IMR-90 (cell line): Measurements from ENCODE around the gene SNED1. TPM values are rescaled to one million over a fixed set of nuclear protein-coding genes. Genes with fewer than 3 reads are reported as not detected.

Experiments
- ATAC-seq: fragments of 200-7000 bp; cut with Tn5 transposase; 2 replicates; pipeline ENCODE4 v1.9.1; 2020; ENCODE audit warnings: low read depth, mild to moderate bottlenecking, moderate library complexity
- BruUV-seq: library from RNA; stranded (reverse); fragments of 400-500 nt; replicated peaks from 2 replicates; lab custom pipeline; 2021; lab: Mats Ljungman, UMichigan
- CTCF ChIA-PET: fragments of 300-600 bp; formaldehyde crosslinking; extraction: SDS; loops from one replicate; lab custom pipeline; 2021; ENCODE audit warnings: antibody characterized with exemption; lab: Yijun Ruan, JAX
- POLR2A ChIA-PET: fragments of 300-600 bp; sonication (Branson Sonifier 250); formaldehyde crosslinking; loops from one replicate; lab custom pipeline; 2022; ENCODE audit warnings: antibody characterized with exemption; ENCODE audit not compliant: unreplicated experiment; lab: Charles Lee
- DNase-seq: peaks from one replicate; pipeline ENCODE4 v3.0.0; 2013
- H2AFZ ChIP-seq: replicated peaks from 2 replicates; pipeline ENCODE3; 2013; ENCODE audit warnings: low read length, mild to moderate bottlenecking; ENCODE audit not compliant: poor library complexity
- H2AK5ac ChIP-seq: 2 replicates; pipeline ENCODE4 v1.6.1; 2013; ENCODE audit warnings: low read depth, low read length, inconsistent platforms
- H2AK9ac ChIP-seq: replicated peaks from 2 replicates; pipeline ENCODE3; 2013; ENCODE audit warnings: mild to moderate bottlenecking, low read depth, low read length, moderate library complexity; ENCODE audit not compliant: poor library complexity
- H2BK120ac ChIP-seq: 2 replicates; pipeline ENCODE4 v1.6.1; 2013; ENCODE audit warnings: low read depth, low read length, inconsistent platforms
- H2BK15ac ChIP-seq: 3 replicates; pipeline ENCODE4 v1.6.1; 2013; ENCODE audit warnings: low read depth, low read length, inconsistent platforms
- H2BK20ac ChIP-seq: 2 replicates; pipeline ENCODE4 v1.6.1; 2013; ENCODE audit warnings: low read depth, mild to moderate bottlenecking, inconsistent platforms, low read length, moderate library complexity
- H2BK5ac ChIP-seq: 2 replicates; pipeline ENCODE4 v1.6.1; 2013; ENCODE audit warnings: mild to moderate bottlenecking, low read depth, low read length, inconsistent platforms; ENCODE audit not compliant: poor library complexity, severe bottlenecking
- H3K14ac ChIP-seq: replicated peaks from 2 replicates; pipeline ENCODE4 v1.6.1; 2013; ENCODE audit warnings: low read depth, low read length, inconsistent platforms
- H3K18ac ChIP-seq: 2 replicates; pipeline ENCODE4 v1.6.1; 2013; ENCODE audit warnings: low read depth, low read length, control low read depth
- H3K23ac ChIP-seq: 2 replicates; pipeline ENCODE4 v1.6.1; 2013; ENCODE audit warnings: low read depth, low read length, inconsistent platforms
- H3K27ac ChIP-seq: 2 replicates; pipeline ENCODE4 v1.5.1; 2013; ENCODE audit warnings: mild to moderate bottlenecking, control low read depth, low read length; ENCODE audit not compliant: insufficient read depth
- H3K27me3 ChIP-seq: 2 replicates; pipeline ENCODE4 v1.6.1; 2013; ENCODE audit warnings: low read length; ENCODE audit not compliant: control insufficient read depth, insufficient read depth
- H3K36me3 ChIP-seq: 2 replicates; pipeline ENCODE4 v1.6.1; 2013; ENCODE audit warnings: low read length, mixed read lengths; ENCODE audit not compliant: control insufficient read depth, insufficient read depth
- H3K4ac ChIP-seq: 2 replicates; pipeline ENCODE4 v1.6.1; 2013; ENCODE audit warnings: low read depth, low read length, inconsistent platforms
- H3K4me1 ChIP-seq: 2 replicates; pipeline ENCODE4 v1.6.1; 2013; ENCODE audit warnings: low read length, mixed read lengths; ENCODE audit not compliant: control insufficient read depth, insufficient read depth
- H3K4me2 ChIP-seq: 2 replicates; pipeline ENCODE4 v1.6.1; 2013; ENCODE audit warnings: low read depth, mild to moderate bottlenecking, control low read depth, low read length, moderate library complexity
- H3K4me3 ChIP-seq: 2 replicates; pipeline ENCODE4 v1.5.1; 2013; ENCODE audit warnings: low read depth, mild to moderate bottlenecking, control low read depth, low read length, moderate library complexity; ENCODE audit not compliant: insufficient read depth
- H3K56ac ChIP-seq: 2 replicates; pipeline ENCODE4 v1.6.1; 2013; ENCODE audit warnings: low read length, inconsistent platforms; ENCODE audit not compliant: insufficient read depth; ENCODE audit errors: extremely low read depth
- H3K79me1 ChIP-seq, 2 experiments: 2 replicates each; pipeline ENCODE4 v1.6.1; 2013; ENCODE audit warnings: low read length in 2 of 2, inconsistent platforms in 1 of 2, low read depth in 1 of 2
- H3K9ac ChIP-seq: 2 replicates; pipeline ENCODE4 v1.6.1; 2013; ENCODE audit warnings: low read depth, low read length, control low read depth
- H3K9me1 ChIP-seq: 2 replicates; pipeline ENCODE4 v1.6.1; 2013; ENCODE audit warnings: low read length, inconsistent platforms; ENCODE audit not compliant: insufficient read depth
- H3K9me3 ChIP-seq: 2 replicates; pipeline ENCODE4 v1.6.1; 2013; ENCODE audit warnings: low read length; ENCODE audit not compliant: control insufficient read depth, insufficient read depth
- H4K20me1 ChIP-seq: 2 replicates; pipeline ENCODE4 v1.6.1; 2013; ENCODE audit warnings: low read length, inconsistent platforms; ENCODE audit not compliant: insufficient read depth
- H4K5ac ChIP-seq: 2 replicates; pipeline ENCODE4 v1.6.1; 2013; ENCODE audit warnings: mild to moderate bottlenecking, low read depth, low read length, control low read depth
- H4K8ac ChIP-seq, 2 experiments: 2 replicates each; pipeline ENCODE4 v1.6.1; 2013; ENCODE audit warnings: low read depth in 2 of 2, low read length in 2 of 2, control low read depth in 1 of 2, inconsistent platforms in 1 of 2
- H4K91ac ChIP-seq: 2 replicates; pipeline ENCODE4 v1.6.1; 2013; ENCODE audit warnings: low read depth, low read length, inconsistent platforms; ENCODE audit not compliant: insufficient read depth
- MAZ ChIP-seq: IDR thresholded peaks from 2 replicates; pipeline ENCODE4 v1.6.1; 2012; ENCODE audit warnings: low read depth, mild to moderate bottlenecking, low read length, improper control_type of control experiment, moderate library complexity, borderline replicate concordance
- WGBS, 2 experiments: methylation state at CpG; one replicate each; pipeline versions ENCODE4 v1.1.5 to v1.1.7; 2013; ENCODE audit warnings: missing lambda C conversion rate in 2 of 2; ENCODE audit not compliant: insufficient read length in 1 of 2; ENCODE audit errors: extremely low coverage in 2 of 2; 5-methylcytosine and 5-hydroxymethylcytosine counted together
- dilution Hi-C: fragments of 300-500 bp; cut with HindIII; formaldehyde crosslinking; loops from one replicate; pipeline ENCODE4 v1.14.3; 2018; ENCODE audit warnings: low sequenced_read_pairs; ENCODE audit not compliant: unreplicated experiment
- in situ Hi-C: fragments of 300-500 bp; cut with MboI; formaldehyde crosslinking; loops from 3 replicates; pipeline ENCODE4 v1.14.3; 2019; ENCODE audit warnings: low sequenced_read_pairs, inconsistent platforms, mixed read lengths
- intact Hi-C: fragments of 100-400 bp; cut with micrococcal nuclease; formaldehyde crosslinking; loops from 2 replicates; pipeline ENCODE4 v1.10.0; 2022
- polyA plus RNA-seq, 3 experiments: library from polyadenylated mRNA; depleted of rRNA; stranded (reverse); fragments of >200 nt; gene quantifications; 2 replicates each; pipeline ENCODE4 v1.2.3, GENCODE V29; 2012; ENCODE audit warnings: low replicate concordance in 1 of 3
- total RNA-seq: library from RNA; depleted of rRNA; stranded (reverse); fragments of >200 nt; gene quantifications from 2 replicates; pipeline ENCODE4 v1.2.3, GENCODE V29; 2012
- TF ChIP-seq, protein P1 (sequence below): conservative IDR thresholded peaks from 2 replicates; pipeline ENCODE4 v1.5.1; 2012; ENCODE audit warnings: mild to moderate bottlenecking, low read depth, low read length, improper control_type of control experiment

SNED1 gene
- total and polyA plus RNA-seq, 2 of the 4 experiments (the other 2 are of a cell fraction): 1.1 to 3.4 TPM

DNA sequence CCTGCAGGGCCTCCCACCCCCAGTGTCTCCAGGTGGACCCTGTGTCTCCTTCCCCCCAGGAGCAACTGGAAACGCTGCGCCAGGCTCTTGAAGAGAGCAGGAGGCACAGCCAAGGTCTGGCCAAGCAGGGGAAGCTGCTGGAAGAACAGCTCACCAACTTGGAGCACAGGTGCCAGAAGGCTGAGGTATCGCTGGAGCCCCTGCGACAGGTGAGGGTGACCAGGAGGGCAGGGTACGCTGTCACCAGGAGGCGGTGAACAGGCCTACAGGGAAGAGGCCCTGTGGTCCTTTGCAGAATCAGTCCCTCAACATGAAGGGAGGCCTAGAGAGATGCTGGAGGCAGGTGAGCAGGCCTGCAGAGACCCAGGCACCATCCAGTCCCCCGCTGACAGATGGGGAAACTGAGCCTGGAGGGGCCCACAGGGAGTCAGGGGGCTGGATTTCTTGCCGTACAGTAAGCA is 15.6 kb upstream of the SNED1 start (continued):
- TF ChIP-seq, protein P1, sequence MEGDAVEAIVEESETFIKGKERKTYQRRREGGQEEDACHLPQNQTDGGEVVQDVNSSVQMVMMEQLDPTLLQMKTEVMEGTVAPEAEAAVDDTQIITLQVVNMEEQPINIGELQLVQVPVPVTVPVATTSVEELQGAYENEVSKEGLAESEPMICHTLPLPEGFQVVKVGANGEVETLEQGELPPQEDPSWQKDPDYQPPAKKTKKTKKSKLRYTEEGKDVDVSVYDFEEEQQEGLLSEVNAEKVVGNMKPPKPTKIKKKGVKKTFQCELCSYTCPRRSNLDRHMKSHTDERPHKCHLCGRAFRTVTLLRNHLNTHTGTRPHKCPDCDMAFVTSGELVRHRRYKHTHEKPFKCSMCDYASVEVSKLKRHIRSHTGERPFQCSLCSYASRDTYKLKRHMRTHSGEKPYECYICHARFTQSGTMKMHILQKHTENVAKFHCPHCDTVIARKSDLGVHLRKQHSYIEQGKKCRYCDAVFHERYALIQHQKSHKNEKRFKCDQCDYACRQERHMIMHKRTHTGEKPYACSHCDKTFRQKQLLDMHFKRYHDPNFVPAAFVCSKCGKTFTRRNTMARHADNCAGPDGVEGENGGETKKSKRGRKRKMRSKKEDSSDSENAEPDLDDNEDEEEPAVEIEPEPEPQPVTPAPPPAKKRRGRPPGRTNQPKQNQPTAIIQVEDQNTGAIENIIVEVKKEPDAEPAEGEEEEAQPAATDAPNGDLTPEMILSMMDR: no peak

DNA sequence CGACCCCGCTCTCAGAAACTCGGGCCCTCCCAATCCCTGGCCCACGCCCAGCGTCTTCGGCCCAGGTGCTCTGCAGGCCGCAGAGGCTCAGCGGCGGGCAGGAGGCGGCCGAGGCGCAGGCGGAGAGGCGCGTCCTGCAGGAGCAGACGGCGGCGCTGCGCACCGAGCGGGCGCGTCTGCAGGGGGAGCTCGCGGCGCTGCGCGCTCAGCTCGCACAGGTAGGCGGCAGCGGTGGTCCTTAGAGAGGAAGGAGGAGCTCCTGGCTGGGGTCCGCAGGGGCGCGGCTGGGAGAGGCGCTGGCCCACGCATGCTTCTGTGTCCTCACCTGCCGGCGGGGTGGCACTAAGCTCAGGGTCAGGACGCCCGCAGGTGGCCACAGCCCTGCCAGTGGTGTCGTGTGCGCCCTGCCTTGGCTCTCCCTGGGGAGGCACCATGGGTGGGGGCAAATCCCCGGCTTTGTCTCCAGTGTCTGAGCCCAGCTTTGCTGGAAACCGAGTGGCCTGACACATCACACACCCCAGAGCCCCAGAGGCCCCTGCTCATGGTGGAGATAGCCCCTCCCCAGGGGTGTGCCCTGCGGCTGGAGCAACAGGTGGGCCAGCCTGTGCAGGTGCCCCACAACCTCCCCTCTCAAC is 14.9 kb upstream of the SNED1 start:
- no peak overlapping the region for H2AK5ac ChIP-seq
- CTCF ChIA-PET: interaction anchor here (0.7 to 1.1 kb wide), 2 partner anchors 8 to 34 kb away, joined by 3 to 6 read pairs; no protein-coding TSS in a partner anchor
- H3K27ac ChIP-seq: no peak overlapping the region

More for the DNA sequence above, 14.9 kb upstream of the SNED1 start:
- Histone ChIP-seq H3K14ac (no peak overlapping the region), H3K18ac (no peak overlapping the region), H2BK120ac (no peak overlapping the region), H3K79me1 (no peaks in the 10 kb centered on the region), H3K4me1 (peaks cover 15% of the 10 kb centered on the region), H4K91ac (no peak overlapping the region), H4K5ac (no peak overlapping the region), H3K56ac (no peak overlapping the region), H3K9ac (no peak overlapping the region), H2BK5ac (no peak overlapping the region), H3K9me3 (peaks cover 7% of the 10 kb centered on the region), H2BK20ac (no peak overlapping the region), H2AK9ac (no peak overlapping the region), H4K8ac (no peak overlapping the region), H3K4me2 (no peak overlapping the region), H4K20me1 (no peaks in the 10 kb centered on the region), H3K27me3 (peaks cover 7% of the 10 kb centered on the region; the same call in 1 of the 2 replicates), H3K4me3 (no peak overlapping the region), H2AFZ (no peak overlapping the region), H3K36me3 (no peaks in the 10 kb centered on the region), H3K4ac (no peak overlapping the region), H3K9me1 (no peaks in the 10 kb centered on the region), H3K23ac (no peak overlapping the region), H2BK15ac (no peak overlapping the region)
- 17% methylated on average over 14 of the region's 45 CpGs; no CpG with 5 or more reads in 1 of the 2 experiments for WGBS, 2 experiments
- intact Hi-C loops: no loop called here
- in situ Hi-C loops: no loop called here
- POLR2A ChIA-PET: no interaction called here
- dilution Hi-C loops: no loop called here
- TF ChIP-seq MAZ: no peak
- TF ChIP-seq, protein P1: peak; percentile 36
- peak; percentile 24; the same call in 1 of the 2 replicates for ATAC-seq
- no TSS peak for BruUV-seq
- peak; percentile 16 for DNase-seq
